T-helper 1 cell treated with Interleukin-12 subunit alpha and Interleukin-12 subunit beta and Interleukin-4 antibody, amounts not matched to agents 30 μg/mL and 1 μg/mL, for 36 hours (primary cell): ENCODE data around the gene HECW1.

ENCODE experiments used
- H3K27ac Mint-ChIP-seq: one replicate; pipeline ENCODE4 v1.8.0; 2021; ENCODE audit warnings: mild to moderate bottlenecking, mixed read lengths
- H3K27me3 Mint-ChIP-seq: one replicate; pipeline ENCODE4 v1.8.0; 2021; ENCODE audit warnings: low read depth, mixed read lengths
- H3K36me3 Mint-ChIP-seq: one replicate; pipeline ENCODE4 v1.8.0; 2021; ENCODE audit warnings: low read depth, mixed read lengths
- H3K4me1 Mint-ChIP-seq: one replicate; pipeline ENCODE4 v1.8.0; 2021; ENCODE audit warnings: low read depth, mixed read lengths
- H3K4me3 Mint-ChIP-seq: one replicate; pipeline ENCODE4 v1.8.0; 2021; ENCODE audit warnings: mild to moderate bottlenecking, moderate library complexity, mixed read lengths
- H3K9me3 Mint-ChIP-seq: one replicate; pipeline ENCODE4 v1.8.0; 2021; ENCODE audit warnings: mixed read lengths

The HECW1 gene

DNA sequence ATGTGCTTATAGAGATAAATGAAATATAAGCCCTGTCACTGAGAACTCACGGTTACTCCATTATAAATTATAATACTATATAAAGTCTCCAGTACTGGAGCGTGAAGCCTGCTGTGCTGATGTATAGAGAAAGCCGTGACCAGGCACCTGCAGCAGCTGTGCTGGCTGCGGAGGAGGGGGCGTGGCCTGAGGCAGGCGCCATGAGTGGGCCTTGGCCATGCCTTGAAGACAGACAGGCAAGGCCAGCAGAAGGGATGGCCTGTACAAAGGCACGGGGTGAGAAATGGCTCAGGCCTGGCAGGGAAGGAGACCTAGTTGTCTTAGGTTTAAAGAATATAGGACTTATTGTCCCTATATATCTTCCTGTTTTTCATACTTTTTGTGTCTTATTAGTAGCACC is 251.9 kb downstream of the HECW1 start:
- no peaks in the 10 kb centered on the region for H3K36me3 Mint-ChIP-seq
- H3K4me1 Mint-ChIP-seq: no peaks in the 10 kb centered on the region
- H3K27ac Mint-ChIP-seq: no peak overlapping the region
- no peaks in the 10 kb centered on the region for H3K9me3 Mint-ChIP-seq
- no peak overlapping the region for H3K4me3 Mint-ChIP-seq
- no peaks in the 10 kb centered on the region for H3K27me3 Mint-ChIP-seq

DNA sequence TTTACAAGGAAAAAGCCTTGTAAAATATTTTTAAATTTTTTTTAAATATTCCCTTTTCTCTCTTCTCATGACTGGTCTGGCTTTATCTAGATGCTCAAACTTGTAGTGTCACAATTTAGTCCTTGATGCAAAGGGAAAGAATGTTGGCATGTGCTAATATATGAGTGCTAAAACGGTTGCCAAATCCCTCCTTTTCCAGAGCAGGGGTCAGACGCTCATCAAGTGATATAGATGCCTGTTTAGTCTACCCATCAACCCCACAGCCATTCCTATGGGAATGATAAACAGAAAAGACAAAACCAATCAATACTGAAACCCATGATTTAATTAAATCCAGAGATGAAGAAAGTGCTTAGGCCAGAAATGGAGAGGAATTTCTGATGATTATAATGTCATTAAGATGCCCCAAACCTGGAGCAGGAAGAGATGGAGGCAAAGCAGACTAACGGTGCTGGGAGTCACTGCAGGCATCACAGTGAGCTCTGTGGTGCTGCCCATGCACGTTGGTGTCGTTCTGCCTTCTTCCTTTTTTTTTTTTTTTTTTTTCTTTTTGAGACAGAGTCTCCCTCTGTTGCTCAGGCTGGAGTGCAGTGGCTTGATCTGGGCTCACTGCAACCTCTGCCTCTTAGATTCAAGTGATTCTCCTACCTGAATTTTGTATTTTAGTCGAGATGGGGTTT is 260.4 kb downstream of the HECW1 start:
- Mint-ChIP-seq H3K27me3 (peaks cover 3% of the 10 kb centered on the region), H3K4me1 (no peaks in the 10 kb centered on the region), H3K4me3 (no peak overlapping the region), H3K27ac (no peak overlapping the region), H3K9me3 (no peaks in the 10 kb centered on the region), H3K36me3 (no peaks in the 10 kb centered on the region)

DNA sequence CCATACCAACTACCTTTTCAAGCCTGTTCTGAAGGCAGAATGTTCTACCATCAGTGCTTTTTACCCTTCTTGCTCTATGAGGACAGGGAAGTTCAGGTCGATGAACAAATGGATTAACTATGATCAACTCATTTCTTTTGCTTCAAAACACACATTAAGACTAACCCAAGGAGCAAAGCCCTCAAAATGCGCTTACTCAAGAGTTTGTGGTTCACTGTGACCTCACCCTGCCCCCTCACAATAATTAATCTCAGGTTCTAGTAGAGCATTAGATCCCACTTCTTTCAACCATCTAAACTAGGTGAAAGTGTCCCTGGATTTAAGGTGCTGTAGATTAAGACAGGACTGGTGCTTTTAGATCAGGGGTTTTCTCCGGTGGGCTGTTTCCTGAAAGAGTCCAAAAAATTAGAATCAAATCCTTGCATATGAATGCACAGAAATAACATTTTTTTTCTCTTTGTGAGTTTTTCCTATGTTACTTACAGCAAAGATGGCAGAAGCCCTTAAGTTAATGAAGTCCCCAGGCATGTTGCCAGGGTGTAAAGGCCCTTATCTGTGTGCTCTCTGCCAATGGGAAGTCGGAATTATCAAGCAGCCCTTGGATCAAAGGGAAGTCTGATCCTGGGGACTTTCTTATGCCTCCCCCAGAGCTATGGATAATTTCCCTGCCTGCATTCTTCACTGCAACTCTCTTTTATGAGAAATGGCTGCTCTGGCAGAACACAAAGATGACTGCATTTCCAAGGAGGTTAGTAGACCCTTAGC is 264.9 kb downstream of the HECW1 start:
- Mint-ChIP-seq H3K36me3 (no peaks in the 10 kb centered on the region), H3K4me1 (no peaks in the 10 kb centered on the region), H3K4me3 (no peak overlapping the region), H3K9me3 (no peaks in the 10 kb centered on the region), H3K27ac (no peak overlapping the region), H3K27me3 (peaks cover 8% of the 10 kb centered on the region)

DNA sequence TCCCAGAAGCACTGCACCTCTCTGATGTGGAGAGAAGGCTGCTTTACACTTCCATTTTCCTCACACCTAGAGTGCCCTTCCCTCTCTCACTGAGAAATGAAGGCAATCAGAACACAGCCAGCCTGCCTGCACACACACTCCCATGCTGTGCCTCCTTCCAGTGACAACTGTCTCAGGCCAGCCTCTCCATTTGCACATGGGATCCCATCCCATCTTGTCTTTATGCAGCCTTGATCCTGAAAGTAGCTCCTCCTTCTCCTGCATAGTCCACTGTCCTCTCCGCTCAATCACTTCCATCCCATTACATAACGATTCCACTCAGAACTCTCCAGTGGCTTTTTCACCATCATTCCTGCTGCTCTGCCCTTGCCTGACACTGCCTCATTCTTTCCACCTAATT is 266.8 kb downstream of the HECW1 start:
- no peaks in the 10 kb centered on the region for H3K4me1 Mint-ChIP-seq
- no peak overlapping the region for H3K27ac Mint-ChIP-seq
- H3K9me3 Mint-ChIP-seq: no peaks in the 10 kb centered on the region
- H3K4me3 Mint-ChIP-seq: no peak overlapping the region
- no peaks in the 10 kb centered on the region for H3K36me3 Mint-ChIP-seq
- peaks cover 5% of the 10 kb centered on the region for H3K27me3 Mint-ChIP-seq

DNA sequence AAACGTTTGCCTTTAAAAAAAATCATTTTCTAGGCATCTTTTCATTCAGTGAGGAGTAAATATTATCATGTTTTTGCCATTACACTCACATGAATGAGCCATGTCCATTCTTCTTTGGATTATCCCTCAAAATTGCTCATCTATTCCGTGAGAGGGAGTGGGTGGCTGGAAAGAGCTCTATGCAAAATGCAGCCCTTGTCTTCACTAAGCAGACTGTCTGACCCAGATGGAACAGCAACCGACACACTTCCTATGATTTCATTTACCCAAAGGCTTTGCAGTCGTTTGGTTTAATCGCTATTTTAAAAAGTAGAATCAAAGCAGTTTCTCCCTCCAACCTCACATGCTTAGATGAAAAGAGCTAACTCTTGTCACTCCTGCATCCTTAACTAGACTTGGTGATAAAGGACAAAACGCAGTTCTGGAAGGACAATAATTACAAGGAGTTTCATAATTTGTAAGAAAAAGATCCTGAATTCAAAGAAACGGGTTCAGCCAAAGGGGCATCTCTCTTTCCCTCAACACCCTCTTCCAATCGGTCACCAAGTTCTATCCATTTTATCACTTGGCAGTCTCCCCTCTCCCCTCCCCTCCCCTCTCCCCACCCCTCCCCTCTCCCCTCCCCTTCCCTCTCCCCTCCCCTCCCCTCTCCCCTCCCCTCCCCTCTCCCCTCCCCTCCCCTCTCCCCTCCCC is 272.3 kb downstream of the HECW1 start:
- H3K4me1 Mint-ChIP-seq: peaks cover 3% of the 10 kb centered on the region
- H3K27me3 Mint-ChIP-seq: peaks cover under 1% of the 10 kb centered on the region
- H3K9me3 Mint-ChIP-seq: peaks cover 14% of the 10 kb centered on the region
- H3K4me3 Mint-ChIP-seq: no peak overlapping the region
- H3K27ac Mint-ChIP-seq: no peak overlapping the region
- H3K36me3 Mint-ChIP-seq: no peaks in the 10 kb centered on the region

DNA sequence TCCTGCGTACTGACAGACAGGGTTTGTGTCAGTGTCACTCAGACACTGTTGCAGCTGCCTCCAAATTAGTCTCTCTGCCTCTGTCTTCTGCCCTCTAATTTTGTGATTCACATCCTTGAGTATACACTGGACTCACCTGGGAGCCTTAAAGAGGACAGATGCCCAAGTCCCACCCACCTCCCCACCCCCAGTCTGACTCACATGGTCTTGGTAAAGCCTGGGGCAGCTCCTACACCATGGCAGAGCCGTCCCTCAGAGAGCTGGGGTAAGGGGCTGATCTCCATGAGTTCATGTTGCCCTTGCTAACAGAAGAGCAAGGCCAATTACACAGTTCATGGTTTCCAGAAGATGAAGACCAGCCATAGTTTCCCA is 272.8 kb downstream of the HECW1 start:
- Mint-ChIP-seq H3K27me3 (no peaks in the 10 kb centered on the region), H3K9me3 (peaks cover 14% of the 10 kb centered on the region), H3K27ac (no peak overlapping the region), H3K4me1 (peaks cover 3% of the 10 kb centered on the region), H3K36me3 (no peaks in the 10 kb centered on the region), H3K4me3 (no peak overlapping the region)

DNA sequence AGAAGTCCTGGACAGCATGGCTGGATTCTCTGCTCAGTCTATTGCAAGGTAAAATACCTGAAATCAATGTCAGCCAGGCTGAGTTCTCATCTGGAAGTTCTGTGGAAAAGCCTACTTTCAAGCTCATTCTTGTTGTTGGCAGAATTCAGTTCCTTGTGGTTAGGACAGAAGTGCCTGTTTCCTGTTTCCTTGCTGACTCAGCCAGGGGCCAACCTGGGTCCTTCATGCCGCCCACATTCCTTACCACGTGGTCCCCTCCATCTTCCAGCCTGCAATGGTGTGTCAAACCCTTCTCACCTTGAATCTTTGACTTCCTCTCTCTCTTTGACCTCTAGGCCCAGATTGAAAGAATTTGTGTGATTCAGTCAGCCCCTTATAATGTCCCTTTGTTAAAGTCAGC is 273.4 kb downstream of the HECW1 start:
- no peaks in the 10 kb centered on the region for H3K27me3 Mint-ChIP-seq
- H3K4me1 Mint-ChIP-seq: peaks cover 3% of the 10 kb centered on the region
- no peaks in the 10 kb centered on the region for H3K36me3 Mint-ChIP-seq
- peaks cover 14% of the 10 kb centered on the region for H3K9me3 Mint-ChIP-seq
- H3K4me3 Mint-ChIP-seq: no peak overlapping the region
- no peak overlapping the region for H3K27ac Mint-ChIP-seq

DNA sequence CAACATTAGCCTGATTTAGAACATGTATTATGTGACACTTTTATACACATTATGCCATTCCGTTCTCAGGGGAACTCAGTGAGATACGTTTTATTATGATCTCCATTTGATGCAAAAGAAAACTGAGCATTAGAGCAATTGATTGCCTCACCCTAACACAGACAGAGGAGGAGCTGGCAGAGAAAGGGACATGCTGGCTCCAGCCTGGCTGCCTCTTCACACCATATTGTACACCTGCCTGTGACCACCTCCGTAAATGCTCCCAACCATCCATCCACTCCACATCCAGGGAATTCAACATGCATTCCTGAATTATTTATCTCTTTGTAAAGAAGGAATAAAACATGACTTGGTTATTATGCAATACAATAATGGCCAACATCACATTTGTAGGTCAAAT is 275.5 kb downstream of the HECW1 start:
- no peak overlapping the region for H3K4me3 Mint-ChIP-seq
- no peak overlapping the region for H3K27ac Mint-ChIP-seq
- no peaks in the 10 kb centered on the region for H3K36me3 Mint-ChIP-seq
- peaks cover 14% of the 10 kb centered on the region for H3K9me3 Mint-ChIP-seq
- peaks cover 3% of the 10 kb centered on the region for H3K4me1 Mint-ChIP-seq
- no peaks in the 10 kb centered on the region for H3K27me3 Mint-ChIP-seq

DNA sequence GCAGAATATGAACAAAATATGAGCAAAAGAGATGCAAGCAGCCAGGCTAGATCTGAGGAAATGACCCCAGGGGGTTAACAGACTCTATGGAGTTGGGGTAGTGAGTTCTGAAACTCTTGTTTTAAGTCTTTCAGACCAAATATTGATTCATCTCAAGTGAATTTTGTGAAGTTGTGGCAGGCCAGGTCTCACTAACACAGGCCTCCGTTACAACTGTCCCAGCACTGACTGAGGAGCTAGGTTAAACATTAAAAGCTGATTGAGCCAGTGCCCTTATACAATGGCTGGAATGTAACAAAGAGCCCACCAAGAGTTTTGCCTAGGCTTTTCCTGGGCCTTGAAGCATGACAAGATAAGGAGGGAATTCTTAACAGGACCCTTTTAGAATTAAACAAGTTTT is 278.1 kb downstream of the HECW1 start:
- Mint-ChIP-seq H3K27me3 (no peaks in the 10 kb centered on the region), H3K27ac (no peak overlapping the region), H3K36me3 (no peaks in the 10 kb centered on the region), H3K4me3 (no peak overlapping the region), H3K4me1 (peaks cover 3% of the 10 kb centered on the region), H3K9me3 (peaks cover 10% of the 10 kb centered on the region)

DNA sequence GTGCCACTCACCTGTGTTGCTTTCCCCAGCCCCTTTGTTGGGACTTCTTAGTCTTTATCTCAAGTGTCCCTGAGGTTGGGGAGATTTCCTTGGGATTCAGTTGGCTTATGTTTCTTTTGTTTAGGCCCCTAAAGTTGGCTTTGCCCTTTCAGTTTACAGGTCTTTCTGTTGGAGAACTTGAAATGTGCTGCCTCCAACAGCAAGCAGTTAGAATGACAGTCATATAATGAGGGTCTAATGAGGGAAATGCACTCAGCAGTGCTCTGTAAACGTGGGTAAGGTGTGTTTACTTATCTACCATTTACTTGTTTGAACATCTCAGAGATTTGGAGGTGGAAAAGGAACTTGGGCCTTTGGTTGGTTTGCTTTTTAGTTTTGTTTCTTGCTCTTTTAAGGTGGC is 279.1 kb downstream of the HECW1 start:
- no peaks in the 10 kb centered on the region for H3K36me3 Mint-ChIP-seq
- no peak overlapping the region for H3K27ac Mint-ChIP-seq
- no peaks in the 10 kb centered on the region for H3K27me3 Mint-ChIP-seq
- no peaks in the 10 kb centered on the region for H3K4me1 Mint-ChIP-seq
- no peak overlapping the region for H3K4me3 Mint-ChIP-seq
- peaks cover 4% of the 10 kb centered on the region for H3K9me3 Mint-ChIP-seq

DNA sequence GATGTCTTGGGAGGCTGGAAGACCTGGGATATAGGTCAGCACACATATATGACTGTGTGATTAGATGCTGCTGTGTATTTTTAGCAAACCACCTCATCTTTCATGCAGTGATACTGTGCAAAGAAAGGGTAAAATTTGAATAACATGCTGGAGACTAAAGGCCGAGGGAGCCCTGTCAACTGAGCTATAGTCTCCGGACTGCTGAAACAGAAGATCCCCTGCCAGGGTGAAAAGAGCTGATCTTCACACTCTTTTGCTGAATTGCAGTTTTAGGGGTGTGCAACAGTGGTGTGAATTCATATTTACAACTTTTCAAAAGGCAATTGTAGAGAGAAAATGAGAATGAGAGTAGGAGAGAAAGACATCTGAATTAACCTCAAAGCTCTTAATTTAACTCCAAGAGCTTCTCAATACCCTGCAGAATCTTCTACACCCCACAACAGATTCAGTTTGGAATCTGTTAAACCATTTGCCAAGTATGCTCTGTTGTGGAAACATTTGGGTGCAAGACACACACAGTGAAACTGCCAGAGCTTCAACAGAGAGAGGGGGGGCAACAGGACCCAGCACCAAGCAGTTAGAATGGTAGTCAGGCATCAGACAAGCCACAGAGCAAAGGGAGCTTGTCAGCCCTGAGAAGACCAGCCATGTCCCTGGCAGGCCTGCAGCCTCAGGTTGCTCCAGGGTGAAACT is 280.3 kb downstream of the HECW1 start:
- Mint-ChIP-seq H3K27ac (no peak overlapping the region), H3K27me3 (peaks cover 5% of the 10 kb centered on the region), H3K4me3 (no peak overlapping the region), H3K9me3 (peaks cover 4% of the 10 kb centered on the region), H3K36me3 (no peaks in the 10 kb centered on the region), H3K4me1 (no peaks in the 10 kb centered on the region)

DNA sequence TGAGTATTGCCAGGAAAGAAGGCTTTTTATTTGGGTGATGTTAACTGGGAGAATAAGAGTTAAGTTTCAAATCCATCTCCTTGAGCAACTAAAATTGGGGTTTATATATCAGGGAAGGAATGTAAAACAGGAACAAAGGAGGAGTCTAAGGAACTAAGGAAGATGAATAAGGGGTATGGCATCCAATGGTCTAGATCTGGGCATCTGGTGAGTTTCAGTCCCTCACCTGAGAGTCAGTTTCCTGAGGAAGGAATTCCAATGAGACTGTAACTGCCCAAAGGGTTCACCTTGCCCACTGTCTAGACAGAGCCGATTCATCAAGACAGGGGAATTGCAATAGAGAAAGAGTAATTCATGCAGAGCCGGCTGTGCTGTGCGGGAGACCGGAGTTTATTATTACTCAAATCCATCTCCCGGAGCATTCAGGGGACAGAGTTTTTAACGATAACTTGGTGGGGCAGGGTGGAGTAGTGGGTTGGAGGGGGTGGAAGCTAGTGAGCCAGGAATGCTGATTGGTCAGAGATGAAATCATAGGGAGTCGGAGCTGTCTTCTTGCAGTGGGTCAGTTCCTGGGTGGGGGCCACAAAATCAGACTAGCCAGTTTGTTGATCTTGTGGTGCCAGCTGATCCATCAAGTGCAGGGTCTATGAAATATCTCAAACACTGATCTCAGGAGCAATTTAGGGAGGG is 282.1 kb downstream of the HECW1 start:
- no peaks in the 10 kb centered on the region for H3K36me3 Mint-ChIP-seq
- H3K27ac Mint-ChIP-seq: no peak overlapping the region
- H3K4me3 Mint-ChIP-seq: no peak overlapping the region
- peaks cover 5% of the 10 kb centered on the region for H3K27me3 Mint-ChIP-seq
- no peaks in the 10 kb centered on the region for H3K9me3 Mint-ChIP-seq
- no peaks in the 10 kb centered on the region for H3K4me1 Mint-ChIP-seq

DNA sequence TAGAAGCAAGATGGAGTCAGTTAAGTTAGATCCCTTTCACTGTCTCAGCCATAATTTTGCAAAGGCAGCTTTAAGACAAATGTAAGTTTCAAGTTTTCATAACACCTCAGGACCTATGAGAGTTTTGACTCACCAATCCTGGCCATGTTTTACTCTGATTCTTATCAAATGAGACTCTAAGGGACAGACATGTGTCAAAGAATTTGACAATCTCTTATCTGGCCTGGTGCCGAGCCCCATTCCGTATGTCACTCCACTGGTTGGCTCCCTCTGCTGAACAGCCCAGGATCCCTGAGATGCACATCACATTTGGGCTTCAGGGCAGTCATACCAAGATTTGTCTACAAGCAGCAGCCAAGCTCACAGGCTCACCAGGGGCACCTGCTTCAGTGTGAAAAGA is 282.9 kb downstream of the HECW1 start:
- no peak overlapping the region for H3K27ac Mint-ChIP-seq
- peaks cover 5% of the 10 kb centered on the region for H3K27me3 Mint-ChIP-seq
- H3K4me1 Mint-ChIP-seq: no peaks in the 10 kb centered on the region
- H3K9me3 Mint-ChIP-seq: no peaks in the 10 kb centered on the region
- H3K36me3 Mint-ChIP-seq: no peaks in the 10 kb centered on the region
- H3K4me3 Mint-ChIP-seq: no peak overlapping the region

DNA sequence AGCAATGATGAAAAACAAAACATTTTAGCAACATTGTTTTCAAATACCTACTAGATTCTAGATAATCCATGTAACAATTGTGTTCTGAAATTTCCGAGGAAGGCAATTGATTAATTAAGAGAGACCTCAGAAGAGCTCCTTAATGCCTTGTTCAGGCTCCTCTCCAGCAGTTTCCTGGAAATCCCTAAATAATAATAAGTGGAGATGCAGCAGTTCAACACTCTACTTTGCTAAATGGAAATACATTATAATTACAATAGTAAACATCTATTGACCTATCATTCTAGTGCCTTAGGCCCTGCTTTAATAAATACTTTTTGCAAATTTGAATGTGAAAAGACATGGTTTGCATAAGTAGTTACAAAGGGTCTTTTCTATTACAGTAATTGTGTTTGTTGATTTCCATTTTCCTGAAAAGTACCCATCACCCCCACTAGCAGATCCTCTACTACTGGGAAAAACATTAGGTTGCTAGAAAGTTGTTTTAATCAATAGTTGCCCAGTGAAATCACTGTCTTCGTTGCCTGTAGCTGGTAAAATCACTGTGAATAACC is 283.8 kb downstream of the HECW1 start:
- no peaks in the 10 kb centered on the region for H3K9me3 Mint-ChIP-seq

More for the DNA sequence above, 283.8 kb downstream of the HECW1 start:
- Mint-ChIP-seq H3K4me1 (no peaks in the 10 kb centered on the region), H3K36me3 (no peaks in the 10 kb centered on the region), H3K27ac (no peak overlapping the region), H3K4me3 (no peak overlapping the region), H3K27me3 (peaks cover 9% of the 10 kb centered on the region)
